Psoas muscle (tissue), 8 donors: ENCODE measurements around the gene LCP1. TPM values are rescaled to one million over a fixed set of nuclear protein-coding genes. Genes with fewer than 3 reads are reported as not detected.

Experiments used
- ATAC-seq, 4 donors: fragments of 200-7000 bp; cut with Tn5 transposase; one replicate each; pipeline ENCODE4 v1.9.1; 2020; ENCODE audit warnings: moderate library complexity in 3 of 4, mild to moderate bottlenecking in 2 of 4
- DNase-seq, 2 donors: peaks; one replicate each; pipeline ENCODE4 v3.0.0-alpha.2; 2020
- H3K27ac ChIP-seq: fragments of 200-600 bp; one replicate; pipeline ENCODE4 v1.8.0; 2022
- H3K27me3 ChIP-seq, 3 donors: fragments of 200-600 bp in 1 of 3; one replicate each; pipeline versions ENCODE4 v1.6.1 to v1.8.0; 2013 to 2022; ENCODE audit warnings: low read length in 2 of 3, mild to moderate bottlenecking in 2 of 3, moderate library complexity in 1 of 3; ENCODE audit not compliant: insufficient read depth in 3 of 3
- H3K36me3 ChIP-seq, 2 donors: fragments of 200-600 bp in 1 of 2; one replicate each; pipeline versions ENCODE4 v1.6.1 to v1.8.0; 2013 to 2022; ENCODE audit warnings: low read depth in 1 of 2, mild to moderate bottlenecking in 1 of 2, moderate library complexity in 1 of 2; ENCODE audit not compliant: insufficient read depth in 1 of 2
- H3K4me1 ChIP-seq: fragments of 200-600 bp; one replicate; pipeline ENCODE4 v1.8.0; 2022
- H3K4me3 ChIP-seq: fragments of 200-600 bp; one replicate; pipeline ENCODE4 v1.8.0; 2022; ENCODE audit warnings: mild to moderate bottlenecking
- H3K9me3 ChIP-seq: fragments of 200-600 bp; one replicate; pipeline ENCODE4 v1.8.0; 2022
- CTCF ChIP-seq: fragments of 200-600 bp; IDR thresholded peaks from one replicate; pipeline ENCODE4 v1.8.0; 2022; ENCODE audit warnings: antibody characterized with exemption
- WGBS, 3 donors: extraction: QIAGEN DNeasy Blood & Tissue Kit; methylation state at CpG; one replicate each; pipeline versions ENCODE4 v1.1.6 to v1.1.7; 2013; 5-methylcytosine and 5-hydroxymethylcytosine counted together
- intact Hi-C, 2 donors: fragments of 100-400 bp; cut with DNase I; formaldehyde crosslinking; loops; one replicate each; pipeline versions ENCODE4 v1.11.0 to v1.14.2; 2022
- polyA plus RNA-seq, 3 donors: library from polyadenylated mRNA; stranded (reverse); fragments of 200-250 nt; gene quantifications; one replicate each; pipeline ENCODE4 v1.2.3, GENCODE V29; 2013
- total RNA-seq, 4 donors: library from RNA; stranded (reverse); fragmentation: NEBNext Ultra II Directional in 2 of 4; extraction: Animal tissue kit (Norgen Biotek cat#: 25700) in 2 of 4; gene quantifications; one replicate each; pipeline versions ENCODE4 v1.2.1 to v1.2.4, GENCODE V29; 2021 to 2023
- donor health status: healthy with polysubstance abuse.
- donor health status: DM: no; HTN: no; CAD: no; lungs with moderate emphysema.
- donor health status: Bipolar disorder and iron deficiency.
- donor health status: healthy.
- donor health status: DM: yes; HTN: yes; CAD: no.
- donor health status: DM: no; HTN: no; CAD: no.
- donor health status: DM: no; HTN: no; CAD: no.
- donor health status: DM: yes; HTN: yes; CAD: no.

The LCP1 gene
- total and polyA plus RNA-seq, 7 donors: 2.0 to 14.8 (median 8.0) TPM

- 78 to 83% (median 81%) methylated on average over 7 of the region's 7 CpGs for WGBS, 3 donors
Observed at GRCh38 chr13:46127358-46128023, 54.5 kb downstream of the LCP1 start.

GRCh38 chr13:46126552-46127357 lies 55.2 kb downstream of the LCP1 start:
- H3K27ac ChIP-seq: no peak overlapping the region
- H3K9me3 ChIP-seq: no peaks in the 10 kb centered on the region
- intact Hi-C loops: loop anchor here in 1 of 2 donors (2.0 to 10.0 kb wide), 2 partner anchors 320 to 502 kb away; no protein-coding TSS in a partner anchor
- ATAC-seq: peak; percentile 68 to 80 (median 76)
- WGBS, 3 donors: 49 to 50% (median 50%) methylated on average over 6 of the region's 6 CpGs
- H3K4me3 ChIP-seq: no peak overlapping the region
- peak; percentile 61 for TF ChIP-seq CTCF
- no peaks in the 10 kb centered on the region for H3K27me3 ChIP-seq
- H3K4me1 ChIP-seq: no peaks in the 10 kb centered on the region
- peak; percentile 41 to 63 for DNase-seq
- H3K36me3 ChIP-seq: no peaks in the 10 kb centered on the region

More at GRCh38 chr13:46127358-46128023, 54.5 kb downstream of the LCP1 start:
- no peak for ATAC-seq
- Histone ChIP-seq H3K4me1 (no peaks in the 10 kb centered on the region), H3K36me3 (no peaks in the 10 kb centered on the region), H3K27me3 (no peaks in the 10 kb centered on the region), H3K9me3 (no peaks in the 10 kb centered on the region), H3K27ac (no peak overlapping the region), H3K4me3 (no peak overlapping the region)
- intact Hi-C loops: loop anchor here in 1 of 2 donors (2.0 to 10.0 kb wide), 2 partner anchors 321 to 503 kb away; no protein-coding TSS in a partner anchor
- no peak for DNase-seq
- TF ChIP-seq CTCF: no peak

GRCh38 chr13:46126056-46126455 lies 55.9 kb downstream of the LCP1 start:
- Histone ChIP-seq H3K9me3 (no peaks in the 10 kb centered on the region), H3K4me3 (no peak overlapping the region), H3K36me3 (no peaks in the 10 kb centered on the region), H3K27me3 (no peaks in the 10 kb centered on the region), H3K4me1 (no peaks in the 10 kb centered on the region), H3K27ac (no peak overlapping the region)
- intact Hi-C loops: loop anchor here in 1 of 2 donors (2.0 to 10.0 kb wide), 2 partner anchors 319 to 501 kb away; no protein-coding TSS in a partner anchor
- no peak for DNase-seq
- no peak for ATAC-seq
- no peak for TF ChIP-seq CTCF
- WGBS, 3 donors: 44 to 59% (median 49%) methylated on average over 2 of the region's 2 CpGs

- H3K4me3 ChIP-seq: no peak overlapping the region
- ATAC-seq (no peak), DNase-seq (no peak)
- no peaks in the 10 kb centered on the region for H3K36me3 ChIP-seq
- no peaks in the 10 kb centered on the region for H3K27me3 ChIP-seq
- H3K9me3 ChIP-seq: no peaks in the 10 kb centered on the region
- WGBS, 3 donors: 51 to 56% (median 55%) methylated on average over 11 of the region's 11 CpGs
- no peak for TF ChIP-seq CTCF
- no peaks in the 10 kb centered on the region for H3K4me1 ChIP-seq
- H3K27ac ChIP-seq: no peak overlapping the region
- intact Hi-C loops: loop anchor here in 1 of 2 donors (5.0 to 10.0 kb wide), 2 partner anchors 73 to 500 kb away; partner anchors contain the start of gene ZC3H13
Observed at GRCh38 chr13:46124967-46125933, 56.7 kb downstream of the LCP1 start.
